K562 (cell line): ENCODE data around the gene DLG4.

Experiments
- CBX3 ChIP-seq, 2 experiments: IDR thresholded peaks; 1 replicate in 1 of 2; 2 replicates in 1 of 2; pipeline ENCODE4 v1.6.1; 2012; ENCODE audit warnings: inconsistent platforms in 2 of 2, low read length in 2 of 2, borderline replicate concordance in 1 of 2, control low read depth in 1 of 2
- CTCF ChIP-seq, 3 experiments: IDR thresholded peaks in 2 of 3; conservative IDR thresholded peaks in 1 of 3; 2 replicates each; pipeline ENCODE4 v1.5.1; 2011 to 2012; ENCODE audit warnings: low read length in 3 of 3, mild to moderate bottlenecking in 3 of 3, control low read depth in 2 of 3, improper control_type of control experiment in 1 of 3, inconsistent platforms in 1 of 3, low read depth in 1 of 3, mixed read lengths in 1 of 3, moderate library complexity in 1 of 3; ENCODE audit not compliant: insufficient read depth in 2 of 3
- ESRRA ChIP-seq: fragments of 450-650 bp; IDR thresholded peaks from 2 replicates; pipeline ENCODE4 v1.6.1; 2014; ENCODE audit warnings: low read depth, mild to moderate bottlenecking, moderate library complexity, borderline replicate concordance
- EZH2 ChIP-seq: IDR thresholded peaks from 2 replicates; pipeline ENCODE4 v1.6.1; 2012; ENCODE audit warnings: low read depth, mild to moderate bottlenecking, inconsistent platforms, low read length, borderline replicate concordance
- FOXK1 ChIP-seq: sonication (generic); formaldehyde crosslinking; IDR thresholded peaks from 2 replicates; pipeline ENCODE4 v1.8.0; 2022; ENCODE audit warnings: missing genetic modification reagents, mild to moderate bottlenecking, borderline replicate concordance
- POLR2G ChIP-seq: fragments of 200-400 bp; formaldehyde crosslinking; IDR thresholded peaks from 2 replicates; pipeline ENCODE4 v1.6.1; 2017; ENCODE audit warnings: low read depth, mild to moderate bottlenecking, antibody characterized with exemption, low read length, moderate library complexity
- TARDBP ChIP-seq: fragments of 450-650 bp; IDR thresholded peaks from 2 replicates; pipeline ENCODE4 v1.6.1; 2016
- ZFX ChIP-seq: sonication (generic); formaldehyde crosslinking; IDR thresholded peaks from 2 replicates; pipeline ENCODE4 v1.8.0; 2022; ENCODE audit warnings: mild to moderate bottlenecking, missing genetic modification reagents, moderate library complexity
- ZNF766 ChIP-seq: fragments of 200-800 bp; sonication (Bioruptor generic); conservative IDR thresholded peaks from 2 replicates; pipeline ENCODE4 v1.6.1; 2016; ENCODE audit warnings: missing genetic modification characterization, missing compliant biosample characterization
- TF ChIP-seq, protein P1 (sequence below): fragments of 450-650 bp; formaldehyde crosslinking; IDR thresholded peaks from 2 replicates; pipeline ENCODE4 v1.4.0; 2020; ENCODE audit warnings: mild to moderate bottlenecking, moderate library complexity
- TF ChIP-seq, protein P2 (sequence below): fragments of 450-650 bp; formaldehyde crosslinking; IDR thresholded peaks from 2 replicates; pipeline ENCODE4 v1.4.0; 2020; ENCODE audit warnings: mild to moderate bottlenecking, mixed read lengths

DNA sequence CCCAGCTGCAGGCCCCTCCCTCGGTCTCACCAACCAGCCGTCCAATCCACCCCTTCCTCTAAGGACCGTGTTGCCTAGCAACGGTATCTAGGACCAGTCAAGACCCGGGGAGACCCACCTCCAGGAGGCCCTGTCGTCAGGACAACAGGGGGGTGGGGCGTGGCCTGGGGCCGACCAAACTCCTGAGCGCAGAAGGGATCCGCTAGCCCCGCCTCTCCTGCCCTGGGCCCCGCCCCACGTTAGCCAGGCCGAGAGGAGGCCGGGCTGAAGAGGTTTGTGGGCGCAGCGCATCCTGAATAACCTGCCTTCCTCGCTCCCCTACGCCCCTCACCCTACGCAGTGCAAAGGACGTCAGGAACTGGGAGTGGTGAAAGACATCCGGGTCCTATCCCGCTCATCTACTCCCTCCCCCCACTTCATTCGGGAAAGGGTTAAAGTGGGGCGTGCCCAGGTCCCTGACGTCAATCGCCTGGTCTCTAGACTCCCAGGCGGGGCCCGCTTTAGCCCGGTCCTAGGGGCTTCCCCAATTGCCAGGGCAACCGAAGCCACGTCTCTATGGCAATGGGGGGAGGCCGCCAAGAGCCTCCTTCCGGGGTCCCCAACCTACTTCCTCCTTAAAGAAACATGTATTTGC, 14.7 kb downstream of the DLG4 start:
- TF ChIP-seq ESRRA = no peak
- TF ChIP-seq CBX3 (IDR thresholded peaks at IDR 0.05; ENCODE audit: borderline replicate concordance in 1 of 2, low read length in 2 of 2) = no peak
- TF ChIP-seq, protein P1, sequence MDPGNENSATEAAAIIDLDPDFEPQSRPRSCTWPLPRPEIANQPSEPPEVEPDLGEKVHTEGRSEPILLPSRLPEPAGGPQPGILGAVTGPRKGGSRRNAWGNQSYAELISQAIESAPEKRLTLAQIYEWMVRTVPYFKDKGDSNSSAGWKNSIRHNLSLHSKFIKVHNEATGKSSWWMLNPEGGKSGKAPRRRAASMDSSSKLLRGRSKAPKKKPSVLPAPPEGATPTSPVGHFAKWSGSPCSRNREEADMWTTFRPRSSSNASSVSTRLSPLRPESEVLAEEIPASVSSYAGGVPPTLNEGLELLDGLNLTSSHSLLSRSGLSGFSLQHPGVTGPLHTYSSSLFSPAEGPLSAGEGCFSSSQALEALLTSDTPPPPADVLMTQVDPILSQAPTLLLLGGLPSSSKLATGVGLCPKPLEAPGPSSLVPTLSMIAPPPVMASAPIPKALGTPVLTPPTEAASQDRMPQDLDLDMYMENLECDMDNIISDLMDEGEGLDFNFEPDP (CRISPR knock-in tag) = no peak
- TF ChIP-seq POLR2G = no peak
- no peak for TF ChIP-seq FOXK1 (CRISPR knock-in tag)
- no peak for TF ChIP-seq TARDBP
- TF ChIP-seq, protein P2, sequence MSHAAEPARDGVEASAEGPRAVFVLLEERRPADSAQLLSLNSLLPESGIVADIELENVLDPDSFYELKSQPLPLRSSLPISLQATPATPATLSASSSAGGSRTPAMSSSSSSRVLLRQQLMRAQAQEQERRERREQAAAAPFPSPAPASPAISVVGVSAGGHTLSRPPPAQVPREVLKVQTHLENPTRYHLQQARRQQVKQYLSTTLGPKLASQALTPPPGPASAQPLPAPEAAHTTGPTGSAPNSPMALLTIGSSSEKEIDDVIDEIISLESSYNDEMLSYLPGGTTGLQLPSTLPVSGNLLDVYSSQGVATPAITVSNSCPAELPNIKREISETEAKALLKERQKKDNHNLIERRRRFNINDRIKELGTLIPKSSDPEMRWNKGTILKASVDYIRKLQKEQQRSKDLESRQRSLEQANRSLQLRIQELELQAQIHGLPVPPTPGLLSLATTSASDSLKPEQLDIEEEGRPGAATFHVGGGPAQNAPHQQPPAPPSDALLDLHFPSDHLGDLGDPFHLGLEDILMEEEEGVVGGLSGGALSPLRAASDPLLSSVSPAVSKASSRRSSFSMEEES = no peak
- no peak for TF ChIP-seq CTCF (IDR thresholded peaks at IDR 0.05 in 2 of 3, conservative IDR thresholded peaks at IDR 0.05 in 1 of 3; ENCODE audit: insufficient read depth in 2 of 3, low read depth in 1 of 3, low read length in 3 of 3)
- TF ChIP-seq EZH2 = no peak
- no peak for TF ChIP-seq ZNF766
- TF ChIP-seq ZFX (CRISPR knock-in tag) = no peak
